HepG2 (cell line): ENCODE results near the gene ARMH4. TPM values are rescaled to one million over a fixed set of nuclear protein-coding genes. Genes with fewer than 3 reads are reported as not detected.

ENCODE experiments used
- AKAP8 ChIP-seq: sonication (generic); formaldehyde crosslinking; IDR thresholded peaks from 2 replicates; pipeline ENCODE4 v1.5.1; 2020; ENCODE audit warnings: mild to moderate bottlenecking, missing genetic modification reagents
- HDAC2 ChIP-seq: sonication (generic); formaldehyde crosslinking; IDR thresholded peaks from 2 replicates; pipeline ENCODE4 v1.4.0; 2020; ENCODE audit warnings: missing genetic modification reagents
- MYNN ChIP-seq: sonication (generic); formaldehyde crosslinking; IDR thresholded peaks from 2 replicates; pipeline ENCODE4 v1.4.0; 2020; ENCODE audit warnings: mild to moderate bottlenecking, low read depth, missing genetic modification reagents
- TRIM24 ChIP-seq: sonication (generic); formaldehyde crosslinking; IDR thresholded peaks from 2 replicates; pipeline ENCODE4 v1.8.0; 2022; ENCODE audit warnings: mild to moderate bottlenecking, missing genetic modification reagents
- ZNF10 ChIP-seq: sonication (generic); formaldehyde crosslinking; IDR thresholded peaks from 2 replicates; pipeline ENCODE4 v1.4.0; 2020; ENCODE audit warnings: mild to moderate bottlenecking, low read depth, missing genetic modification reagents, borderline replicate concordance
- ZNF331 ChIP-seq: sonication (generic); formaldehyde crosslinking; IDR thresholded peaks from 2 replicates; pipeline ENCODE4 v1.4.0; 2020; ENCODE audit warnings: missing genetic modification reagents
- ZNF607 ChIP-seq: sonication (generic); formaldehyde crosslinking; IDR thresholded peaks from 2 replicates; pipeline ENCODE4 v1.5.1; 2020; ENCODE audit warnings: missing genetic modification reagents, mild to moderate bottlenecking, borderline replicate concordance
- ZNF687 ChIP-seq: sonication (generic); formaldehyde crosslinking; IDR thresholded peaks from 2 replicates; pipeline ENCODE4 v1.5.1; 2020; ENCODE audit warnings: mild to moderate bottlenecking, missing genetic modification reagents, moderate library complexity
- ZSCAN25 ChIP-seq: sonication (generic); formaldehyde crosslinking; IDR thresholded peaks from 2 replicates; pipeline ENCODE4 v1.8.0; 2022; ENCODE audit warnings: mild to moderate bottlenecking, missing genetic modification reagents
- ZUFSP ChIP-seq: sonication (generic); formaldehyde crosslinking; IDR thresholded peaks from 2 replicates; pipeline ENCODE4 v1.9.0; 2021; ENCODE audit warnings: missing genetic modification reagents, mild to moderate bottlenecking, borderline replicate concordance
- polyA plus RNA-seq, 8 experiments: library from polyadenylated mRNA; depleted of rRNA in 3 of 8; stranded (reverse) in 7 of 8; unstranded in 1 of 8; fragments of >200 nt; fragmentation: Illumina TruSeq in 4 of 8; extraction: Trizol in 4 of 8; gene quantifications; 2 replicates each; pipeline versions ENCODE4 v1.2.1 to v1.2.3, GENCODE V29; 2011 to 2016; ENCODE audit warnings: low read depth in 4 of 8, missing spikeins in 1 of 8, mixed read lengths in 1 of 8; ENCODE audit not compliant: insufficient read depth in 1 of 8
- total RNA-seq, 5 experiments: library from RNA; depleted of rRNA; stranded (reverse); fragments of >200 nt; fragmentation: Illumina TruSeq; extraction: Trizol; gene quantifications; 2 replicates each; pipeline ENCODE4 v1.2.3, GENCODE V29; 2016; ENCODE audit warnings: low read depth in 1 of 5

ARMH4 gene
- total and polyA plus RNA-seq, 2 of the 13 experiments (the other 11 are each of a cell fraction or from before 2014, with no cell fraction given), result 0.02 to 0.18 TPM

GRCh38 chr14:57979376-57980048, 172.5 kb downstream of the ARMH4 start (continued):
- TF ChIP-seq ZNF687 (CRISPR knock-in tag), result no peak
- no peak for TF ChIP-seq TRIM24 (CRISPR knock-in tag)
- TF ChIP-seq AKAP8 (CRISPR knock-in tag), result no peak
- TF ChIP-seq MYNN (CRISPR knock-in tag), result no peak
- no peak for TF ChIP-seq ZUFSP (CRISPR knock-in tag)
- no peak for TF ChIP-seq HDAC2
- no peak for TF ChIP-seq ZSCAN25 (CRISPR knock-in tag)
- no peak for TF ChIP-seq ZNF607 (CRISPR knock-in tag)
- no peak for TF ChIP-seq ZNF10
- TF ChIP-seq ZNF331 (CRISPR knock-in tag), result no peak
